Measurements from ENCODE around the gene SH2D1A. TPM values are rescaled to one million over a fixed set of nuclear protein-coding genes. Genes with fewer than 3 reads are reported as not detected.
"Not testable (repeated sequence)": the region's sequence is repeated elsewhere in the genome, so short reads cannot be mapped to it uniquely, and the experiment has no call there.

The SH2D1A gene
- total RNA-seq = under 1 TPM; 0.33 to 0.79 TPM
- long read RNA-seq, donor 1 = 0 reads
- long read RNA-seq, donor 2, partial matches to known transcripts = 0 of 1 reads
- long read RNA-seq, donor 2, other reads (novel, unspliced or antisense) = 1 of 1 reads

DNA sequence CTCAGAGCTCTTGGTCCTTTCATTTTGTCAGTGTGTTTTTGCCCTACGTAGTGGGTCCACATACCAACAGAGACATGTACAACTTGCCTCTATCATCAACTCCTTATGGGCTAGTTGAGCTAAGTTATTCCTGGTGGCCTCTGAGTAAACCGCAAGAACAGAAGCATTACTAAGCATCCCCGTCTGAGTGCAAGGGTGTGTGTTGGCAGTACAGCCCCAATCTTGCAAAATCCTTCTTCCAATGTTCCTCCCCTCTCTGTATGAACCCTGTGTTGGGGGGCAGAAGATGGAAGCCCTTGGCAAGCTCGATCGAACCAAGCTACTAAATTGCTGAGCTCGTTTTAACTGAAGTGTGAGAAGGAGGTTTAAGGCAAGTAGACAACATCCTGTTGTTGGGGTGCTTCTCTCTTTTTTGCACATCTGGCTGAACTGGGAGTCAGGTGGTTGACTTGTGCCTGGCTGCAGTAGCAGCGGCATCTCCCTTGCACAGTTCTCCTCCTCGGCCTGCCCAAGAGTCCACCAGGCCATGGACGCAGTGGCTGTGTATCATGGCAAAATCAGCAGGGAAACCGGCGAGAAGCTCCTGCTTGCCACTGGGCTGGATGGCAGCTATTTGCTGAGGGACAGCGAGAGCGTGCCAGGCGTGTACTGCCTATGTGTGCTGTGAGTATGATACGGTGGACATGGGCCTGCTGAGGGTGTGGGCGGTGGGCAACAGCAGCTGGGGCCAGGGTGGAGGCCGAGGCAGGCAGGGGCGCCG lies at the start of gene SH2D1A:
TSS of gene SH2D1A (plus strand) at position 447 of the 760 bp plus-strand sequence. CDS start at position 527, 80 bp downstream.
- no peak for DNase-seq (ENCODE audit: low spot score)

GRCh38 chrX:124299323-124299722 lies 47.0 kb upstream of the SH2D1A start:
- intact Hi-C loops (cut with DNase I); DNase-seq (ENCODE audit: low spot score): not testable (repeated sequence)

More for the DNA sequence above, at the start of gene SH2D1A:
- intact Hi-C loops (cut with DNase I) = no loop called here

DNA sequence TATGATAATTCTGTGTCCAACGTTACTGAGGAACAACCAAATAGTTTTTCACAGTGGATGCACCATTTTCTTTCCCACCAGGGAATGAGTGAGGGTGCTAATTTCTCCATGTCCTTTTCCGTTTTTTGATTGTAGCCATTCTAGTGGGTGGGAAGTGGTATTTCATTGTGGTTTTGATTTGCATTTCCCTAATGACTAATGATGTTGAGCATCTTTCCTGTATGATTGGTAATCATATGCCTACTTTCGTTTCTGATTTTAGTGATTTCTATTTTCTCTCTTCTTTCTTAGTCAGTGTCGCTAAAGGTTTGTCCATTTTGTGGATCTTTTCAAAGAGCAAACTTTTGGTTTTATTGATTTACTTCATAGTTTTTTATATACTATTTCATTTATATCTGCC lies 46.0 kb upstream of the SH2D1A start:
- intact Hi-C loops (cut with DNase I) = no loop called here
- DNase-seq (ENCODE audit: low spot score) = no peak

GRCh38 chrX:124307253-124307907 lies 39.0 kb upstream of the SH2D1A start:
- DNase-seq (ENCODE audit: low spot score) = no peak
- intact Hi-C loops (cut with DNase I) = no loop called here

- intact Hi-C loops (cut with DNase I) = no loop called here
- DNase-seq (ENCODE audit: low spot score) = no peak
These were observed 20.6 kb upstream of the SH2D1A start for GRCh38 chrX:124325732-124326131.

DNA sequence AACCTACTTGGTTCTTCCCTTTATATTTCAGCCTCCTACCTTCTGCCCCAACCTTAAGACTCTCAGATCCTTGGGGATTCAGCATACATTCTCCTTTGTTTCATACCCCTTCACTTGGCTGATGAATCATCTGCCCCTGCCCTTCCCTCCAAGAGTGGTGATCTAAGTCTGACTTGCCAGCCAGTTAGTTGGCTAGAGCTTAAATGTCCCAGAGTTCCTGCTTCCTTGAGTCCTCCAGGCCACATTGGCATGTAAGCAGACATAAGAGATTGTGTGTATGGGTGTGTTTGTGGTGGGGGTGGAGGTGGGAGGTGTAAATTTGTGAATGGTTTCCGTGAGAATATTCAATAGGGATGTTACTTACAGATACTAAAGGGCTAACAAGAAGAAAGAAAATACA lies 17.6 kb upstream of the SH2D1A start:
- intact Hi-C loops (cut with DNase I) = no loop called here
- no peak for DNase-seq (ENCODE audit: low spot score)

GRCh38 chrX:124332481-124333424 lies 13.6 kb upstream of the SH2D1A start, which contains the start of gene TEX13D:
Gene TEX13D, plus strand, starts transcription at chrX:124332660. Its CDS starts 258 bp downstream, at chrX:124332918.
- no peak for DNase-seq (ENCODE audit: low spot score)

DNA sequence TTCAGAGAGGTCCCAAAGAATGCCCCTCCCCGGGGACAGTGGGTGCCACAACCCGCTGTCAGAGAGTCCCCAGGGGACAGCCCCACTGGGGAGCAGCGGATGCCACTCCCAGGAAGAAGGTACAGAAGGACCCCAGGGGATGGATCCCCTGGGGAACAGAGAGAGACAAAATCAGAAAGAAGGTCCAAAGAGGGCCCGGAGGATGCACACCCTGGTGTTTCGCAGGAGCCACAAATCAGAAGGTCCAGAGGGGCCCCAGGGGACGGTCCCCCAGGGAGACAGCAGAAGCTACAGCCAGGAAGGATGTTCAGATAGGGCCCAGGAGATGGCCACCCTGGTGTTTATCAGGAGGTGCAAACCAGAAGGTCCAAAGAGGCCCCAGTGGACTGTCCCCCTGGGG lies 12.5 kb upstream of the SH2D1A start:
- no peak for DNase-seq (ENCODE audit: low spot score)
- intact Hi-C loops (cut with DNase I) = no loop called here

More at GRCh38 chrX:124332481-124333424, 13.6 kb upstream of the SH2D1A start, which contains the start of gene TEX13D:
- intact Hi-C loops (cut with DNase I) = no loop called here

DNA sequence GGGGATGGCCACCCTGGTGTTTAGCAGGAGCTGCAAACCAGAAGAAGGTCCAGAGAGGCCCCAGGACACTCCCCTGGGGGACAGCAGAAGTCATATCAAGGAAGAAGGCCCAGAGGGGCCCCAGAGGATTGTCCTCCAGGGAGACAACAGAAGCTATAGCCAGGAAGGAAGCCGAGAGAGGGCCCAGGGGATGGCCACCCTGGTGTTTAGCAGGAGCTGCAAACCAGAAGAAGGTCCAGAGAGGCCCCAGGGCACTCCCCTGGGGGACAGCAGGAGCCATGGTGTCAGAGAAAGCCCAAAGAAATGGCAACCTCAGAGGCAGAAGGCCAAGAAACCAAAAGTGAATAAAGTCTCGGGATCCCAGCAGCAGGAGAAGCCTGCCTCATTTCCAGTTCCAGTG lies 11.8 kb upstream of the SH2D1A start:
- intact Hi-C loops (cut with DNase I); DNase-seq (ENCODE audit: low spot score): not testable (repeated sequence)

DNA sequence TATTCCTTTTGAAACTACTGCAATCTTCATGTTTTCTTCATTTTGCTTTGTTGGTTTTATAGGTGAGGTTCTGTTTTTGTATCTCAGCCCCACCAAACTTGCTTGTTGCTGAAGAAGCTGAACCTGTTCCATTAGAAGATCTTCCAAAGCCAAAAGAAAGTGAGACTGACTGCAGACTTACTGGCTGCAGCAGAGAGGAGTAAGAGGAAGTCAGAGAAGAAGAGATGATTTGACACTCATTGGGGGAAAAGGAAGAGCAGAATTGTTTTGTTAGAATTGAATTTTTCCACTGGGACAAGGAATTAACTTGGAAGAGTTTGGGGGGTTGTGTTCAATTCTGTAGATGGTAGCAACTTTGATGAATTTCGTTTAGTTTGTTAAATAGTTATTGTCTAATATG lies 10.8 kb upstream of the SH2D1A start:
- no peak for DNase-seq (ENCODE audit: low spot score)
- intact Hi-C loops (cut with DNase I) = no loop called here

DNA sequence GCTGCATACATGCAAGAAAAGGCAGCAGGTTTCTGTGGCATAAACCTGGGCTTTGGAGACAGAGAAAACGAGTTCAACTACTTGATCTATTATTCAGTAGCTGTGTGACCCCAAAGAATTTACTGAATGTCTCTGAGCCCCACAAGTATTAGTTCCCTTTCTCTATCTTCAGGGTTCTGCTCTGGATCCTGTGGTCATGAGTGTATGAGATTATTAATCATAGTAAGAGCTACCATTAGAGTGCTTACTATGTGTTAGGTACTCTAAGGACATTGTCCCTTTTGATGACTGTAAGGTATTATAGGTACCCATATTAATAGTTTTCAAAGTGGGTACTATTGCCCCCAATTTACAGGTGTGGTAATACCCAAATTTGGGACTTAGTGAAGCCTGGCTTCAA lies 8.4 kb upstream of the SH2D1A start:
- intact Hi-C loops (cut with DNase I) = no loop called here
- no peak for DNase-seq (ENCODE audit: low spot score)

DNA sequence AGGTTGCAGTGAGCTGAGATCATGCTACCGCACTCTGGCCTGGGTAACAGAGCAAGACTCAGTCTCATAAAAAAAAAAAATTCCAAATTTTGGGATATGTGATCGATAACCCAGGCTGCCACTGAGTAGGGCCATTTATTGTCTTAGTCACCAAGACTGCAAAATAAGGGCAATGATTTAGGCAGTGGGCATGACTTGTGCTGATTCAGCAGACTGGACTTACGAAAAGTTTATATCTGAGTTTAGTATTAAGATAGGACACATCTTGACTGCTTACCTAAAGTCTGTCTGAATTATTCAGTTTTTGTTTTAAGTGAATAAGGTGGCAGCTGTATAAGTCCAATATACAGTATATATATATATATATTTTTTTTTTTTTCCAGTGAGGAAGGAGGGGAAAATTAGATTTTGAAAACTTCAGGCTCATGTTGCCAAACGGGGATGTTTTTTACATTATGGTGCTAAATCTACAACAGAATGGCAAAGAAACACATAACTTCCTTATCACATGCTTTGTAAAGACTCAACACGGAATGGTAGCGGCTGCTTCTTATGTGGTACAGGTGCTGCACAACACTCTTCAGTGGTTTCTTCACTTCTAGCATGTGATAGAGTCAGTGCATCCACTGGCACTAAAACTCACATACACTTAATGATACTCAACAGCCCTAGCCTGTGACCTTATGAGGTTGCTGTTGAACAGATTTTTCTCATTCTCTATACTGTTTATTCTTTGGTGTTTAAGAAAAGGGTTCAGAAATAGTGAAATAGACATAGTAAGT lies 7.4 kb upstream of the SH2D1A start:
- DNase-seq (ENCODE audit: low spot score) = no peak
- intact Hi-C loops (cut with DNase I) = no loop called here

DNA sequence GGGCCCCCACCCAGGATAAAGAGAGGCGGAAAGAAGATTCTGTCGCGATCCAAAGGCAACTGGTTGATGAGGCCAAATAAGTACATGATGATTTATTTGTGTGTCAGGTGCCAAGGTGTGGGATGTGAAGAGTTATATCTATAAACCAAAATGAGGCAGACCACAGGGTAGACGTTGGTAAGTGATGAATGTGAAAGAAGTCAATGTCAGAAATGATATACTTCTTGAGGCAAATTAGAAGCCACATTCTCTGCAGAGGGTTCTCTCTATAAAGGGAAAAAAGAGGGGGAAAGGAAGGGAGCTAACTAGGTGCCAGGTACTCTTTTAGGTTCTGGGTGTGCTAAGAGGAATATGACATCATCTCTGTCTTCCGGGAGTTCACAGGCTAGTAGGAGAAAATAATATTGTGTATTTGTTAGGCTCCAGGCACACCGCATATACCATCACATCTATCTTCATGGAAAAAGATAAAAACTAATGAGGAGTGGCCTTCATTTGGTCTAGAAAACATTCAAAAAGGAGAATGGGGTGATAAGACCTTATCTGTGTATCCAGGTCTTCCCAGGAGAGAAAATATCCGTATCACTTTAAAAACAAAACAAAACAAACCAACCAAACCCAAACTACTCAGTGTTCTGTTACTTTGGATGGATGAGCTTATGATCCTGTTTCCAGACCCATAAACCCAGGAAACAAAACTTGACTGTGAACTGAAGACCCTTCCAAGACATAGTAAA lies 4.8 kb upstream of the SH2D1A start:
- intact Hi-C loops (cut with DNase I) = no loop called here
- DNase-seq (ENCODE audit: low spot score) = no peak

- DNase-seq (ENCODE audit: low spot score) = no peak
These were observed 4.0 kb upstream of the SH2D1A start for GRCh38 chrX:124342174-124342867.

GRCh38 chrX:124343016-124343415 lies 3.3 kb upstream of the SH2D1A start:
- intact Hi-C loops (cut with DNase I) = no loop called here
- no peak for DNase-seq (ENCODE audit: low spot score)

More at GRCh38 chrX:124342174-124342867, 4.0 kb upstream of the SH2D1A start:
- intact Hi-C loops (cut with DNase I) = no loop called here

DNA sequence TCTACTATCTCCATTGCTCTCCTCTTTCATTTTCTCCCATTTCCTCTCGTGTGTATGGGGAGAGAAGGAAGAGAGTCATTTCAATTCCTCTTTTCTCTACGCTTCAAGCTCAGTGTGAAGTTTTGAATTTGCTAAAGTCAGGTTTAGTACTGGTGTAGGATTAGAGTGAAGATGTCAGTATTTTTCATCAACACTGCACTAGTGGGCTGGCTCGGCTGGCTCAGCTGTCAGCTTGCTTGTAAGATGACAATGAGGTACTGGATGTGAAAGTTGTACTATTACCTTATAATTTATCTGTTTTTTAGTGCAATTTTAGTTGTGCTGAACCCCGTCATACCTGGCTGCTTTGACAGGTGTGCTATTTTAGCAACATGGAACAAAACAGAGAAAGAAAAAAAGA lies 2.1 kb upstream of the SH2D1A start:
- intact Hi-C loops (cut with DNase I) = no loop called here
- DNase-seq (ENCODE audit: low spot score) = no peak

DNA sequence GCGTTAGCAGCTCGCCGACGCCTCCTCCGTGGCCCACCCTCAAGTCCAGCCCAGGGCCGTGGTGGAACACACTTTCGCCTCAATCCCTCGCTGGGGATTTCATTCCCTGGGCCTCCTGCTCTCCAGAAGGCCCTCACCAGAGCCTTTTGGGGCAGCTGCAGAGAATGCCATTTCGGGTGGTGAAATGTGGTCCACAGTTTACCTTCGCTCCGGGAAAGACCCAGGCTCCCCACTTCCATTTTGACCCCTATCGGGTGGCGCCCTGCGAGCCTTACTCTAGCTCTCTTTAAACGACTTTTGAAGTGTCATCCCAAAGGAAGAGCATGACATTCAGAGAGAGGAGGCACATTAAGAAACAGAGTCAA lies 496 bp downstream of the SH2D1A start:
- intact Hi-C loops (cut with DNase I) = no loop called here
- DNase-seq (ENCODE audit: low spot score) = no peak

DNA sequence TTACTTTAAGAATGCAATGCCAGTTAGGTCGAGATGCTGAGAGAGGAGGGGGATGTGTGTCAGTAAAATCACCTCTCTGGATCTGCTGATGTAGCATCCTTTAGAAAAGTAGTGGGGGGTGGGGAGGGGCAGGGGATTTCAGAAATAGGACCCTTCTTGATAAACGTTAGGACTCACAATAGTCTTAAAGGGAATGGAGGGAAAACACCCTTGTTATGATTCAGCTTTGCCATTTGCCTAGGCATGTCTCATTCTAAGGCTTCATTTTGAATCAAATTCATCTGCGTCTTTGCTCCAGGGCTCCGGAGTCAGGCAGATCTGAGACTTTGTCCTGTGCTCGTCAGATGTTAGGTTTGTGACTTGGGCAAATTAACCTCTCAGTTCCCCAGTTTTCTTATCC lies 879 bp downstream of the SH2D1A start:
- intact Hi-C loops (cut with DNase I) = no loop called here
- DNase-seq (ENCODE audit: low spot score) = no peak

Measured in posterior vena cava (tissue), 2 donors.